A549 (cell line): ENCODE measurements around the gene ZSWIM5. TPM values are rescaled to one million over a fixed set of nuclear protein-coding genes. Genes with fewer than 3 reads are reported as not detected.

Experiments
- ATAC-seq, 2 experiments: fragments of 200-7000 bp in 1 of 2; fragments of >200 bp in 1 of 2; cut with Nextera tagmentation in 1 of 2; cut with Tn5 transposase in 1 of 2; 3 replicates each; pipeline versions ENCODE4 v1.8.0 to v1.9.1; 2018 to 2020; ENCODE audit warnings: mild to moderate bottlenecking in 1 of 2, moderate library complexity in 1 of 2
- CTCF ChIA-PET: fragments of 300-600 bp; sonication (Branson Sonifier 250); formaldehyde crosslinking; extraction: SDS; loops from one replicate; lab custom pipeline; 2021; ENCODE audit warnings: antibody characterized with exemption, inconsistent platforms; lab: Yijun Ruan, JAX
- POLR2A ChIA-PET: fragments of 350-600 bp; formaldehyde crosslinking; extraction: SDS; loops from one replicate; lab custom pipeline; 2021; ENCODE audit warnings: antibody characterized with exemption, inconsistent platforms; lab: Yijun Ruan, JAX
- DNase-seq, 2 experiments: peaks; one replicate each; pipeline versions ENCODE4 v3.0.0 to v3.0.0-alpha.2; 2011 to 2016; ENCODE audit warnings: low read depth in 1 of 2, low spot score in 1 of 2
- FAIRE-seq: peaks from 2 replicates; lab custom pipeline; 2011; peaks lifted over from hg19 to GRCh38; lab: Jason Lieb, UNC
- H3K27ac ChIP-seq, 2 experiments: fragments of >200 bp; sonication (Bioruptor Twin); formaldehyde crosslinking; 3 replicates each; pipeline ENCODE4 v1.5.1; 2016 to 2017
- H3K4me1 ChIP-seq: fragments of >200 bp; sonication (Bioruptor Twin); formaldehyde crosslinking; 3 replicates; pipeline ENCODE4 v1.6.1; 2016
- H3K4me2 ChIP-seq: fragments of >200 bp; sonication (Bioruptor Twin); formaldehyde crosslinking; 3 replicates; pipeline ENCODE4 v1.6.1; 2016
- H3K4me3 ChIP-seq: fragments of >200 bp; sonication (Bioruptor Twin); formaldehyde crosslinking; 3 replicates; pipeline ENCODE4 v1.5.1; 2016
- H3K9me3 ChIP-seq: fragments of >200 bp; sonication (Bioruptor Twin); formaldehyde crosslinking; 3 replicates; pipeline ENCODE4 v1.6.1; 2016
- BHLHE40 ChIP-seq: IDR thresholded peaks from 2 replicates; pipeline ENCODE4 v1.6.1; 2012; ENCODE audit warnings: low read depth, low read length, inconsistent platforms
- CBX2 ChIP-seq: fragments of 200-600 bp; sonication (generic); IDR thresholded peaks from 2 replicates; pipeline ENCODE4 v1.6.1; 2016; ENCODE audit warnings: low read depth, mild to moderate bottlenecking, borderline replicate concordance
- CEBPB ChIP-seq, 2 experiments: fragments of >200 bp in 1 of 2; sonication (Bioruptor Twin) in 1 of 2; formaldehyde crosslinking in 1 of 2; IDR thresholded peaks; 2 replicates each; pipeline ENCODE4 v1.6.1; 2012 to 2016
- FOSB ChIP-seq: fragments of 250-450 bp; sonication (Bioruptor Pico); IDR thresholded peaks from 2 replicates; pipeline ENCODE4 v1.5.0; 2020; ENCODE audit warnings: mild to moderate bottlenecking, moderate library complexity
- HOXA7 ChIP-seq: fragments of 250-450 bp; sonication (Bioruptor Pico); IDR thresholded peaks from 2 replicates; pipeline ENCODE4 v1.5.0; 2020; ENCODE audit warnings: mild to moderate bottlenecking, moderate library complexity
- JUN ChIP-seq, 2 experiments: fragments of >200 bp; sonication (Bioruptor Twin); formaldehyde crosslinking; IDR thresholded peaks; 2 replicates in 1 of 2; 3 replicates in 1 of 2; pipeline ENCODE4 v1.6.1; 2016 to 2017
- MYC ChIP-seq: IDR thresholded peaks from 2 replicates; pipeline ENCODE4 v1.6.1; 2012; ENCODE audit warnings: mild to moderate bottlenecking, inconsistent platforms, low read length, improper control_type of control experiment, borderline replicate concordance
- NR3C1 ChIP-seq: fragments of >200 bp; sonication (Bioruptor Twin); formaldehyde crosslinking; IDR thresholded peaks from 3 replicates; pipeline ENCODE4 v1.6.1; 2017
- PHF8 ChIP-seq: fragments of 200-600 bp; sonication (generic); IDR thresholded peaks from 2 replicates; pipeline ENCODE4 v1.6.1; 2016; ENCODE audit warnings: low read depth, mild to moderate bottlenecking, antibody characterized with exemption, moderate library complexity, borderline replicate concordance
- POLR2A ChIP-seq: IDR thresholded peaks from 2 replicates; pipeline ENCODE4 v1.6.1; 2012; ENCODE audit warnings: mild to moderate bottlenecking, low read length
- POLR2AphosphoS2 ChIP-seq: conservative IDR thresholded peaks from 2 replicates; pipeline ENCODE4 v1.6.1; 2012; ENCODE audit warnings: low read length, improper control_type of control experiment, inconsistent platforms
- RFX5 ChIP-seq: fragments of 450-650 bp; IDR thresholded peaks from 2 replicates; pipeline ENCODE4 v1.7.1; 2014; ENCODE audit warnings: antibody characterized with exemption, mild to moderate bottlenecking, moderate library complexity
- RNF2 ChIP-seq: fragments of 200-600 bp; sonication (generic); IDR thresholded peaks from 2 replicates; pipeline ENCODE4 v1.6.1; 2016; ENCODE audit warnings: low read depth, mild to moderate bottlenecking, antibody characterized with exemption, moderate library complexity, borderline replicate concordance
- TP53 ChIP-seq: fragments of 250-450 bp; sonication (Bioruptor Pico); IDR thresholded peaks from 2 replicates; pipeline ENCODE4 v1.5.0; 2021; ENCODE audit warnings: mild to moderate bottlenecking, moderate library complexity
- ZFP36 ChIP-seq: fragments of 450-650 bp; IDR thresholded peaks from 2 replicates; pipeline ENCODE4 v1.6.1; 2014; ENCODE audit warnings: borderline replicate concordance; ENCODE audit not compliant: partially characterized antibody
- WGBS: methylation state at CpG from one replicate; pipeline ENCODE4 v1.1.6; 2017; ENCODE audit errors: missing lambda C conversion rate; 5-methylcytosine and 5-hydroxymethylcytosine counted together
- polyA plus RNA-seq, 4 experiments: library from polyadenylated mRNA; depleted of rRNA in 3 of 4; stranded (reverse); fragments of >200 nt; fragmentation: RNase III in 1 of 4; extraction: RNeasy Plus Mini Kit Qiagen cat#74134 plus additional on column Dnase treatment in 1 of 4; gene quantifications; 2 replicates in 3 of 4; 3 replicates in 1 of 4; pipeline ENCODE4 v1.2.3, GENCODE V29; 2011 to 2017
- TF ChIP-seq, protein P1 (sequence below): fragments of 450-650 bp; IDR thresholded peaks from 2 replicates; pipeline ENCODE4 v1.6.1; 2014; ENCODE audit warnings: antibody characterized with exemption
- TF ChIP-seq, protein P2 (sequence below): fragments of >200 bp; sonication (Bioruptor Twin); formaldehyde crosslinking; IDR thresholded peaks from 3 replicates; pipeline ENCODE4 v1.5.1; 2016
- TF ChIP-seq, protein P3 (sequence below): IDR thresholded peaks from 2 replicates; pipeline ENCODE4 v1.6.1; 2012
- TF ChIP-seq, protein P4 (sequence below): IDR thresholded peaks from 2 replicates; pipeline ENCODE4 v1.6.1; 2012
- TF ChIP-seq, protein P5 (sequence below): fragments of 250-450 bp; sonication (Bioruptor Pico); IDR thresholded peaks from 2 replicates; pipeline ENCODE4 v1.5.0; 2021; ENCODE audit warnings: mild to moderate bottlenecking, moderate library complexity, borderline replicate concordance
- TF ChIP-seq, protein P6 (sequence below): IDR thresholded peaks from 2 replicates; pipeline ENCODE4 v1.6.1; 2012; ENCODE audit warnings: low read depth, borderline replicate concordance

ZSWIM5 gene
- polyA plus RNA-seq, 2 of the 4 experiments (the other 2 are of a cell fraction) = 0.52 to 1.3 TPM

DNA sequence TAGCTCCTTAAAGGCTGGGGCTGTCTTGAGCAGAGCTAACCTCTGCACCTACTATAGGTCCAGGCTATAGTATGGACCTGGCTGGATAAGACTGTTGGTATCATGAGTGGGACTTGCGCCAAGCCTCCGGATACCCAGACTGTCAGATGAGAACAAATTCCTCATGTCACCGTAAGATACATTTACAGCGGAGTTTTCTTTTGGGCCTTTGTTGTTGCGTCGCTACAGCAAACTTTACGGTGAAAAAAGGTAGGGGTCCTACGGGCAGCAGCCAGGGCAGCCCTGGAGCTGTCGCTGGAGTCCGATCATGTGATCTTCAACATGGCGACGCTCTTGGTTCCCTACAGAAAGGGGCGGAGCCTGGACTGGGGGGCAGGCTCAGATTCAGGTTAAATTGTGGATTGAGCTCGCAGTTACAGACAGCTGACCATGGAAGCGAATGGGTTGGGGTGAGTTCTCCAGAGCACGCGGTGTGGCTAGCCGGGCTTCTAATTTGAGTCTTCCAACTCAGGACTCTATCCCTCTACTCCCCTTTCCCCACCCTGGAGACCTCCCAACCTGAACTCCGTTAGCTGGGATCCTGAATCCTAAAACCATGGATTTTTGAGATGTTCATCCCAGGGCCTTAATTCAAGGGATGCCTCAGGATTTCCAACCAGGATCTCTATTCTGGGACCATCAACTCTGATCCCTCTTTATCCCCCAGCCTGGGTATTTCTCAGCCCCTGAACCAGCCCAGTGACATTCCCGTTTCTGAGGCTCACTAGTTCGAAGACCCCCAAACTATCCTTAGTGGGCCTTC lies 194.4 kb downstream of the ZSWIM5 start, which contains the start of gene UROD:
Gene UROD, plus strand, starts transcription at position 418 of the 802 bp plus-strand sequence. Its CDS starts 12 bp downstream, at position 430.
- 2% methylated on average over 21 of the region's 21 CpGs for WGBS
- DNase-seq (peak; percentile 92 to 94), ATAC-seq (peak; percentile 60 to 85), FAIRE-seq (no peak)
- ChIA-PET POLR2A (interaction anchor here (0.7 to 3.4 kb wide), 10 partner anchors 25 to 510 kb away, joined by 3 to 57 read pairs (median 6); partner anchors contain the start of genes CCDC163, EIF2B3, MMACHC and MUTYH), CTCF (interaction anchor here (0.7 to 20.8 kb wide), 7 partner anchors 25 to 481 kb away, joined by 3 to 488 read pairs (median 3); no protein-coding TSS in a partner anchor)
- peak within 1 kb of the TSS; percentile 67 to 93 for H3K27ac ChIP-seq
- H3K4me3 ChIP-seq = peak within 1 kb of the TSS; percentile 97
- peaks cover 8% of the 10 kb centered on the region; the same call in 2 of the 3 replicates for H3K4me1 ChIP-seq
- H3K4me2 ChIP-seq = peak within 1 kb of the TSS; percentile 90
- H3K9me3 ChIP-seq = no peaks in the 10 kb centered on the region
- TF ChIP-seq, protein P1, sequence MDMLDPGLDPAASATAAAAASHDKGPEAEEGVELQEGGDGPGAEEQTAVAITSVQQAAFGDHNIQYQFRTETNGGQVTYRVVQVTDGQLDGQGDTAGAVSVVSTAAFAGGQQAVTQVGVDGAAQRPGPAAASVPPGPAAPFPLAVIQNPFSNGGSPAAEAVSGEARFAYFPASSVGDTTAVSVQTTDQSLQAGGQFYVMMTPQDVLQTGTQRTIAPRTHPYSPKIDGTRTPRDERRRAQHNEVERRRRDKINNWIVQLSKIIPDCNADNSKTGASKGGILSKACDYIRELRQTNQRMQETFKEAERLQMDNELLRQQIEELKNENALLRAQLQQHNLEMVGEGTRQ = peak; percentile 84
- no peak for TF ChIP-seq HOXA7 (CRISPR knock-in tag)
- TF ChIP-seq, protein P2, sequence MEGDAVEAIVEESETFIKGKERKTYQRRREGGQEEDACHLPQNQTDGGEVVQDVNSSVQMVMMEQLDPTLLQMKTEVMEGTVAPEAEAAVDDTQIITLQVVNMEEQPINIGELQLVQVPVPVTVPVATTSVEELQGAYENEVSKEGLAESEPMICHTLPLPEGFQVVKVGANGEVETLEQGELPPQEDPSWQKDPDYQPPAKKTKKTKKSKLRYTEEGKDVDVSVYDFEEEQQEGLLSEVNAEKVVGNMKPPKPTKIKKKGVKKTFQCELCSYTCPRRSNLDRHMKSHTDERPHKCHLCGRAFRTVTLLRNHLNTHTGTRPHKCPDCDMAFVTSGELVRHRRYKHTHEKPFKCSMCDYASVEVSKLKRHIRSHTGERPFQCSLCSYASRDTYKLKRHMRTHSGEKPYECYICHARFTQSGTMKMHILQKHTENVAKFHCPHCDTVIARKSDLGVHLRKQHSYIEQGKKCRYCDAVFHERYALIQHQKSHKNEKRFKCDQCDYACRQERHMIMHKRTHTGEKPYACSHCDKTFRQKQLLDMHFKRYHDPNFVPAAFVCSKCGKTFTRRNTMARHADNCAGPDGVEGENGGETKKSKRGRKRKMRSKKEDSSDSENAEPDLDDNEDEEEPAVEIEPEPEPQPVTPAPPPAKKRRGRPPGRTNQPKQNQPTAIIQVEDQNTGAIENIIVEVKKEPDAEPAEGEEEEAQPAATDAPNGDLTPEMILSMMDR = no peak
- peak in 1 of 2 experiments; percentile 60; a peak in 2 of 5 replicates for TF ChIP-seq JUN (IDR thresholded peaks at IDR 0.05)
- TF ChIP-seq, protein P3, sequence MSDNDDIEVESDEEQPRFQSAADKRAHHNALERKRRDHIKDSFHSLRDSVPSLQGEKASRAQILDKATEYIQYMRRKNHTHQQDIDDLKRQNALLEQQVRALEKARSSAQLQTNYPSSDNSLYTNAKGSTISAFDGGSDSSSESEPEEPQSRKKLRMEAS = no peak; the same call in 1 of the 2 replicates
- no peak for TF ChIP-seq RNF2
- 0 out of 2 replicates have a peak, but pooled peaks have one; percentile 45 for TF ChIP-seq MYC
- TF ChIP-seq, protein P4, sequence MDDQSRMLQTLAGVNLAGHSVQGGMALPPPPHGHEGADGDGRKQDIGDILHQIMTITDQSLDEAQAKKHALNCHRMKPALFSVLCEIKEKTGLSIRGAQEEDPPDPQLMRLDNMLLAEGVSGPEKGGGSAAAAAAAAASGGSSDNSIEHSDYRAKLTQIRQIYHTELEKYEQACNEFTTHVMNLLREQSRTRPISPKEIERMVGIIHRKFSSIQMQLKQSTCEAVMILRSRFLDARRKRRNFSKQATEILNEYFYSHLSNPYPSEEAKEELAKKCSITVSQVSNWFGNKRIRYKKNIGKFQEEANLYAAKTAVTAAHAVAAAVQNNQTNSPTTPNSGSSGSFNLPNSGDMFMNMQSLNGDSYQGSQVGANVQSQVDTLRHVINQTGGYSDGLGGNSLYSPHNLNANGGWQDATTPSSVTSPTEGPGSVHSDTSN = no peak
- TF ChIP-seq BHLHE40 = no peak
- TF ChIP-seq POLR2A = peak; percentile 42
- peak; percentile 63; the same call in 1 of the 2 replicates for TF ChIP-seq PHF8
- no peak for TF ChIP-seq POLR2AphosphoS2
- TF ChIP-seq, protein P5, sequence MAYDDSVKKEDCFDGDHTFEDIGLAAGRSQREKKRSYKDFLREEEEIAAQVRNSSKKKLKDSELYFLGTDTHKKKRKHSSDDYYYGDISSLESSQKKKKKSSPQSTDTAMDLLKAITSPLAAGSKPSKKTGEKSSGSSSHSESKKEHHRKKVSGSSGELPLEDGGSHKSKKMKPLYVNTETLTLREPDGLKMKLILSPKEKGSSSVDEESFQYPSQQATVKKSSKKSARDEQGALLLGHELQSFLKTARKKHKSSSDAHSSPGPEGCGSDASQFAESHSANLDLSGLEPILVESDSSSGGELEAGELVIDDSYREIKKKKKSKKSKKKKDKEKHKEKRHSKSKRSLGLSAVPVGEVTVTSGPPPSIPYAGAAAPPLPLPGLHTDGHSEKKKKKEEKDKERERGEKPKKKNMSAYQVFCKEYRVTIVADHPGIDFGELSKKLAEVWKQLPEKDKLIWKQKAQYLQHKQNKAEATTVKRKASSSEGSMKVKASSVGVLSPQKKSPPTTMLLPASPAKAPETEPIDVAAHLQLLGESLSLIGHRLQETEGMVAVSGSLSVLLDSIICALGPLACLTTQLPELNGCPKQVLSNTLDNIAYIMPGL (CRISPR knock-in tag) = no peak

DNA sequence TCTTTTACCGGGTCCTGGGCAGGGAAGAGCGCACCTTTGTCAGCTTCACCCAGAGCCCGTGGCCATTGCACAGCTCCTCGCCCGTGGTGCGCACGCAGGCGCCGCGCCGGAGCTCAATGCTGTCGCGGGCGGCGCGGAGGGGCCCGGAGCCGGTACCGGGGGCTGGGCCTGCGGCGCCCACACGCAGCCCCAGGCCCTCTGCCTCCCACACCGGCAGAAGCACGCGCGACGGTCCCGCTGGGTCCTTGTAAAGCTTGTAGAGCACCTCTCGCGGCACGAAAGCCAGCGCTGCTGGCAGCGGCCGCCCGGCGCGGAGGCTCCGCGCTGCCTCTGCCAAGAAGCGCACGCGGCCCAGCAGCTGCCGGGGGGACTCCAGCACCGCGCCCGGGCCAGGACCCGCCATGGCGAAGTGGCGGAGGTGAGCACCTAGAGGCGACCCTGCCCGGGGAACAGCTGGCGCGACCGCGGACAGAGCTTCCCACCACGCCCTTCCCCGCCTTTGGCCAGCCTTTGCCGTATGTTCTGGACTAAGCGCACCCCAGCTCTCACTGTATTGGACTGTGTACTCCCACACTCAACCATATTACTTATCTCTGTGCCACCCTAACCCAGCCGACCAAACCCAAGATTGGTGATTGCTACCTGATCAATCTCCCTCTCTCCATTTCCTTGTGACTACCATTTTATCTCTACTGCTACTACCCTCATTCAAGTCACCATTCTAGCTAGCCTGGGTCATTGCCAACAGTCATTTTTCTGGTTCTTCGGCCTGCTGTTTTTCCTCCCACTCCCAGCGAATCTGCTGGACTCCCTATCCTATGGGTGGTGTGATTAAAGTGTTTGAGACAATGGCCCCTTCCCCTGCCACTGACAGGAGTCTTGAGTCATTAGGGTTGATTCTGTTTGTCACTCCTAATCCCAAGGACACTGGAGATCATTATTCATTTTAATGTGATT lies 195.3 kb downstream of the ZSWIM5 start, which contains the start of gene HECTD3:
Gene HECTD3, minus strand, starts transcription at position 470 of the 957 bp plus-strand sequence. Its CDS starts 67 bp downstream, at position 403.
- ChIA-PET POLR2A (interaction anchor here (0.6 to 3.4 kb wide), 9 partner anchors 24 to 511 kb away, joined by 3 to 57 read pairs (median 8); partner anchors contain the start of genes EIF2B3, MUTYH, PLK3 and PRDX1), CTCF (interaction anchor here (0.6 to 20.8 kb wide), 13 partner anchors 7 to 499 kb away, joined by 3 to 488 read pairs (median 3); partner anchors contain the start of gene EIF2B3)
- under 1% methylated on average over 22 of the region's 62 CpGs for WGBS
- Histone ChIP-seq H3K9me3 (no peaks in the 10 kb centered on the region), H3K4me2 (peak within 1 kb of the TSS; percentile 90), H3K4me1 (peaks cover 8% of the 10 kb centered on the region; the same call in 2 of the 3 replicates), H3K27ac (peak within 1 kb of the TSS; percentile 67 to 93), H3K4me3 (peak within 1 kb of the TSS; percentile 97)
- peak; percentile 61 to 71 for DNase-seq
- ATAC-seq = peak; percentile 85 to 93
- no peak for FAIRE-seq
- no peak for TF ChIP-seq FOSB (CRISPR knock-in tag)
- TF ChIP-seq JUN (IDR thresholded peaks at IDR 0.05) = peak in 1 of 2 experiments; percentile 32; a peak in 1 of 5 replicates
- no peak for TF ChIP-seq TP53
- no peak for TF ChIP-seq ZFP36
- TF ChIP-seq, protein P6, sequence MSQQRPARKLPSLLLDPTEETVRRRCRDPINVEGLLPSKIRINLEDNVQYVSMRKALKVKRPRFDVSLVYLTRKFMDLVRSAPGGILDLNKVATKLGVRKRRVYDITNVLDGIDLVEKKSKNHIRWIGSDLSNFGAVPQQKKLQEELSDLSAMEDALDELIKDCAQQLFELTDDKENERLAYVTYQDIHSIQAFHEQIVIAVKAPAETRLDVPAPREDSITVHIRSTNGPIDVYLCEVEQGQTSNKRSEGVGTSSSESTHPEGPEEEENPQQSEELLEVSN = no peak
- TF ChIP-seq, protein P5 (CRISPR knock-in tag) = no peak
- TF ChIP-seq RFX5 = no peak
- TF ChIP-seq, protein P3 = 0 out of 2 replicates have a peak, but pooled peaks have one; percentile 17
- no peak for TF ChIP-seq NR3C1
- no peak for TF ChIP-seq RNF2
- TF ChIP-seq CBX2 = no peak
- no peak for TF ChIP-seq CEBPB (IDR thresholded peaks at IDR 0.05)
